ENCODE measurements around the gene HHATL.

The HHATL gene

DNA sequence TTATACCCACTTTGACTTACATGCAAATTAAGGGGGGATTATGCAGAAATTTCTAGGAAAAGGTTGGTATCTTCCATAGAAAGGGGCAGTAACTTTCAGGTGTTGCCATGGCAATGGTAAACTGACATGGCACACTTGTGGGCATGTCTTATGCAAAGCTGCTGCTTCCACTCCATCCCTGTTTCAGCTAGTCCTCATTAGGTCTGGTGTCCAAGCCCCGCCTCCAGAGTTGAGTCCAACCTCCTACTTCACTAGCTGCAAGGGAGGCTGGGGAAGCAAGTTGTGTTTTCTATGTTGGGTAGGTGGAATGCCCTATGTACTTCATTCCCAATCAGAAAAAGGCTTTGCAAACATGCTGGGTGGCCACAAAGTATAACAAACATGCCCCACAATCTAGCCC is 31.9 kb downstream of the HHATL start:
- Histone ChIP-seq H3K4me3 (ENCODE audit: low read depth in 1 of 2, low read length in 2 of 2) (no peak overlapping the region), H3K9me3 (ENCODE audit: low read length) (no peaks in the 10 kb centered on the region), H3K36me3 (ENCODE audit: insufficient read depth, low read length) (no peaks in the 10 kb centered on the region), H3K4me1 (ENCODE audit: insufficient read depth, low read length) (peaks cover 30% of the 10 kb centered on the region), H3K27ac (ENCODE audit: low read depth, low read length) (no peak overlapping the region), H3K27me3 (ENCODE audit: control insufficient read depth in 1 of 2, insufficient read depth in 2 of 2, low read length in 2 of 2) (no peaks in the 10 kb centered on the region), H3K9ac (ENCODE audit: low read length) (no peak overlapping the region)

DNA sequence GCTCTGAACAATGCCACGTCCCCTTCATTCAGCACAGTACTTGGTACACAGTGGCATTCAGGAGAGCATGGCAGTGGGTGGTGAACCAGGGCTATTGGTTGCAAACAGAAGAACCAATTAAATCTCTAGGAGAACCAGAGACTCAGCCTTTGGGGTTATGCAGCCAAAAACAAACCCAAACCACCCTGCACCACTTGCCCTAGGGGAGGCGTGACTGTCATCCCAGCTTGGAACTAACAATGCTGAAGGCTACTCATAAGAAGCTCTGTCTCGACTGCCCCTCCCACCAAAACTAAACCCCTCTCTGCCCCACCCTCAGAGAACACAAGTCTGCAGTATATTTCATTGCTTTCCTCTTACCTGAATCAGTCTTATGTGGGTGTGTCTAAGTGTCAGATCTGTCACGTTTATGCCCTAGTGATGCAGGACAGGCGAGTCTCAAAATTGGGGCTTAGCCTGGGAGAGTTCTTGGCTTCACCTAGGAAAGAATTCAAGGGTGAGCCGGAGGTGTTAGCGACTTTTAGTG is 32.5 kb downstream of the HHATL start:
- H3K4me3 ChIP-seq (ENCODE audit: low read depth in 1 of 2, low read length in 2 of 2): no peak overlapping the region
- no peak overlapping the region for H3K9ac ChIP-seq (ENCODE audit: low read length)
- H3K27me3 ChIP-seq (ENCODE audit: control insufficient read depth in 1 of 2, insufficient read depth in 2 of 2, low read length in 2 of 2): no peaks in the 10 kb centered on the region
- no peaks in the 10 kb centered on the region for H3K36me3 ChIP-seq (ENCODE audit: insufficient read depth, low read length)
- no peaks in the 10 kb centered on the region for H3K9me3 ChIP-seq (ENCODE audit: low read length)
- no peak overlapping the region for H3K27ac ChIP-seq (ENCODE audit: low read depth, low read length)
- peaks cover 30% of the 10 kb centered on the region for H3K4me1 ChIP-seq (ENCODE audit: insufficient read depth, low read length)

DNA sequence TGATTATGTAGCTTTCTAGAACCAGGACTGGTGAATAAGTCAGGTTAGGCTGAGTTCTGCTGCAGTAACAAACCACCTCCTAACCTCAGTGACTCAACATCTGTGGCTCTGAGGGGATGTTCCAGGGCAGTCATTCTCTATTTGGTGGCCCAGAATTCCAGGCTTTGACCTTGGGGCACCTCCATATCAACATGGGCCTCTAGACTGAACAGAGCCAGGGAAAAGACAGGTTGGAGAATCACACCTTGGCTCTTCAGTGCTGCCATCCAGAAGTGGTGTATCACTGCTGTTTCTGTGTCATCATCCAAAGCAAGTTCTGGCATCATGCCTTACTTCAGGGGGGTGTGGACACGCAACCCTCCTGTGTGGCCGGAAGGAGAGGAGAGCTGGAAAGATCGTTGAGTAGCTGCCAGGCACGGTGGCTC is 33.8 kb downstream of the HHATL start:
- Histone ChIP-seq H3K9me3 (ENCODE audit: low read length) (no peaks in the 10 kb centered on the region), H3K27me3 (ENCODE audit: control insufficient read depth in 1 of 2, insufficient read depth in 2 of 2, low read length in 2 of 2) (no peaks in the 10 kb centered on the region), H3K4me3 (ENCODE audit: low read depth in 1 of 2, low read length in 2 of 2) (no peak overlapping the region), H3K9ac (ENCODE audit: low read length) (no peak overlapping the region), H3K27ac (ENCODE audit: low read depth, low read length) (no peak overlapping the region), H3K4me1 (ENCODE audit: insufficient read depth, low read length) (peaks cover 30% of the 10 kb centered on the region), H3K36me3 (ENCODE audit: insufficient read depth, low read length) (no peaks in the 10 kb centered on the region)

DNA sequence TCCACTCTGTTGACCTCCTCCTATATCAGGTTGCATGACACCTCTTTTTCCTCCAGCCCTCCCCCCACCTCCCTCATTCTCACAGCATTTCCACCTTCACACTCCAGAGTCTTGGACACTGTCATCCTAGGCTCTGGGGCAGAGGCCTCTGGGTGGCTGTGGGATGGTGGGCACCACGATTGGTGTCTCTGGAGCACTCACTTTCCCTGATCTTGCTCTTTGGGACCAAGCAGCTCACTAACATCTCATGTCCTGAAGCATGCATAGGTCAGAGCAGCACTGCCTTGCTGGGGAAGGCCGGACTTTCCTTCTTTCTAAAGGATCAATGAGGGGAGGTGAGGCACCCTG is 34.2 kb downstream of the HHATL start:
- H3K9ac ChIP-seq (ENCODE audit: low read length): no peak overlapping the region
- no peak overlapping the region for H3K4me3 ChIP-seq (ENCODE audit: low read depth in 1 of 2, low read length in 2 of 2)
- no peaks in the 10 kb centered on the region for H3K9me3 ChIP-seq (ENCODE audit: low read length)
- no peaks in the 10 kb centered on the region for H3K27me3 ChIP-seq (ENCODE audit: control insufficient read depth in 1 of 2, insufficient read depth in 2 of 2, low read length in 2 of 2)
- no peaks in the 10 kb centered on the region for H3K36me3 ChIP-seq (ENCODE audit: insufficient read depth, low read length)
- no peak overlapping the region for H3K27ac ChIP-seq (ENCODE audit: low read depth, low read length)
- peaks cover 30% of the 10 kb centered on the region for H3K4me1 ChIP-seq (ENCODE audit: insufficient read depth, low read length)

DNA sequence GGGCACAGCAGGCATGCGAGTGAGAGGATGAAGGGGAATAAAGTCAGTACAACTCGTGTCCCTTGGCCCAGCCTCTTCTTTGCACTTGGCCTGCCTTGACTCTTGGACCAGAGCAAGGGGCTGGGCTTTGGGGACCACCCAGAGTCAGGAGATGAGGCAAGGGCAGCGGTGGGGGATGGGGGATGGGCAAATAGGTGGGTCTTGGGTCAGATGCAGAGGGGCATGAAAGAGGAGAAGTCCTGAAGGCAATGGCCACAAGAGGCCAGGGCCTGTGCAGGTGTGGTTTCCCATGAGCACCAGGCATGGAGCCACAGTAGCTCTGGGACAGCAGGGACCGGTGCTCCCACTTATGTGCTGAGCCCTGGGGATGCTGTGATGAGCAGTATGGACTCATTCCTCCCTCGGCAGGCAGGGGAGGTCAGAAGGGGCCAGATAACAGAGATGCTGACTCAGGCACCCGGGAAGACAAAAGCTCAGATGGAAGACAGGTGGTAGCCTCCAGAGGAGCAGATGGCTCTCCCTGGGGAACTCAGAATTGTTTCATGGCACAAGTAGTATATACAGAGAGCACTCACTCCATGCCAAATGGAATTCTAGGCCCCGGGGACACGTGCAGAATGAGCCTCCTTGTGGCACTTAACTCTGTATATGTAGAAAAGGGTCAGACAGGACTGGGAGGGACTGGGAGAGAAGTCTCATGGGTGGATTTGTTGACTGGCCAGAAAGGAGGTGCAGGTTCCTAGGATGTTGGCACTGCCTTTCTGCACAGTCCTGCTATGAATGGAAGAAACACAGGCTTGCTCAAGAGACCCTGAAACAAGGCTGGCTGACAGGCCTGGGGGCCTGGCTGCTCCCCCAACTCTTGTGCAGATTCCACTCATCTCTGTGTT is 34.8 kb downstream of the HHATL start:
- Histone ChIP-seq H3K27me3 (ENCODE audit: control insufficient read depth in 1 of 2, insufficient read depth in 2 of 2, low read length in 2 of 2) (no peaks in the 10 kb centered on the region), H3K27ac (ENCODE audit: low read depth, low read length) (no peak overlapping the region), H3K4me3 (ENCODE audit: low read depth in 1 of 2, low read length in 2 of 2) (no peak overlapping the region), H3K36me3 (ENCODE audit: insufficient read depth, low read length) (no peaks in the 10 kb centered on the region), H3K9me3 (ENCODE audit: low read length) (no peaks in the 10 kb centered on the region), H3K4me1 (ENCODE audit: insufficient read depth, low read length) (peaks cover 30% of the 10 kb centered on the region), H3K9ac (ENCODE audit: low read length) (no peak overlapping the region)

DNA sequence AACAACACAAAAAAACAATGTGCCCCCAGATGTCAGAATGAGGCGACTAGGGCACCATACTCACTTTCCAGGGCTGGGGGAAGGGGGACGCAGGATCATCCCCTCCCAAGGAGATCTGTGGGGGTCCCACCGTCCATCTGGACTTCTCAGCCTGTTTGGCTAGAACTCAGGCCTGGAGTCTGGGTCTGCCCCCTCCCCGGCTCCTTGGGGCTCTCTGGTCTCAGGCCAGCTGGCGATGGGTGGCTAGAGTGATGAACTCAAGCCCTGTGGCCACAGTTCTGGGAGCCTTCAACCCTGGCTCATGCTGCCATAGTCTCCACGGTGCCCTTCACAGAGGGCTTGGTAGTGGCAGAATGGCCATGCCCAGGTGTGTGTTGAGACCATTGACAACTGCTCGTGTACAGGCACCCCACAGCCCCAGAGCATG is 35.5 kb downstream of the HHATL start:
- Histone ChIP-seq H3K36me3 (ENCODE audit: insufficient read depth, low read length) (no peaks in the 10 kb centered on the region), H3K4me1 (ENCODE audit: insufficient read depth, low read length) (peaks cover 30% of the 10 kb centered on the region), H3K27me3 (ENCODE audit: control insufficient read depth in 1 of 2, insufficient read depth in 2 of 2, low read length in 2 of 2) (no peaks in the 10 kb centered on the region), H3K9ac (ENCODE audit: low read length) (no peak overlapping the region), H3K9me3 (ENCODE audit: low read length) (no peaks in the 10 kb centered on the region), H3K4me3 (ENCODE audit: low read depth in 1 of 2, low read length in 2 of 2) (no peak overlapping the region), H3K27ac (ENCODE audit: low read depth, low read length) (no peak overlapping the region)

DNA sequence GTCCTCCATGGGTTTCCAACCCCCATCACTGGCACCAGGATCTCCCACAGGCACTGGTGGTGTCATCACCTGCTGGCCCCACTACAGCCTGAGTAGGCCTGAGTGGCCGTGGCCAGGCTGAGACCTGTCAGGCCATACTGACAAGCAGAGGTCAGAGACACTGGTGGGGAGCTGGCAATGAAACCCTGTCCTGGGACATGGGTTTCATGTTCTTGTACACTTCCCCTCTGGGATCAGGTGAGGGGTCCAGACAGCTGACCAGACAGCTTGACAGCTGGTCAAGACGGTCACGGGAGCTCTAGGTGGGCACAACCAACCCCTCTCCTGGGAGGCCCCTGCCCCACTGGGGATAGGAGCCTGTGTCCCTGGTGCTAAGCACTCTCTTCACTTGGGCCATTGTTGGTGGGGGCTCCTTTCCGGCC is 36.0 kb downstream of the HHATL start:
- no peak overlapping the region for H3K27ac ChIP-seq (ENCODE audit: low read depth, low read length)
- H3K9me3 ChIP-seq (ENCODE audit: low read length): no peaks in the 10 kb centered on the region
- H3K4me3 ChIP-seq (ENCODE audit: low read depth in 1 of 2, low read length in 2 of 2): no peak overlapping the region
- H3K4me1 ChIP-seq (ENCODE audit: insufficient read depth, low read length): peaks cover 30% of the 10 kb centered on the region
- no peaks in the 10 kb centered on the region for H3K36me3 ChIP-seq (ENCODE audit: insufficient read depth, low read length)
- no peak overlapping the region for H3K9ac ChIP-seq (ENCODE audit: low read length)
- H3K27me3 ChIP-seq (ENCODE audit: control insufficient read depth in 1 of 2, insufficient read depth in 2 of 2, low read length in 2 of 2): no peaks in the 10 kb centered on the region

DNA sequence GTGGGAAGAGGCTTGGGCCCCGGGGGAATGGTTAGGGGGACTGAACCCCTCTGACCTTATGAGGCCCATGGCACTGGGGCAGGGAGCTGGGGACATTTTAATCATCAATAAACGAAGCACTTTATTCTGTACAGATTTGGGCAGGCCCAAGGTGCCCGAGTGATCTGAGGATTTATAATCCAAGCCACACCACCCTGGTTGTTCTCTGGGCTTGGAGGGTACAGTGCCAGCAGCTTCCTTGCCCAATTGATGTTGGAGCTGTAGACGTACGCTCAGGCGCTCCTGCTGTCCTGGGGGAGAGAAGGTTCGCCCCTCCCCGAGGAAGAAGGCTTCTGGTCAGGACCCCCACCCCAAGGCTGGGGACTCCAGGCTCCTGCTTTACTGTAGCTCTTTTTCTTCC is 36.6 kb downstream of the HHATL start:
- Histone ChIP-seq H3K9me3 (ENCODE audit: low read length) (no peaks in the 10 kb centered on the region), H3K27ac (ENCODE audit: low read depth, low read length) (no peak overlapping the region), H3K27me3 (ENCODE audit: control insufficient read depth in 1 of 2, insufficient read depth in 2 of 2, low read length in 2 of 2) (no peaks in the 10 kb centered on the region), H3K9ac (ENCODE audit: low read length) (no peak overlapping the region), H3K4me3 (ENCODE audit: low read depth in 1 of 2, low read length in 2 of 2) (no peak overlapping the region), H3K4me1 (ENCODE audit: insufficient read depth, low read length) (peaks cover 30% of the 10 kb centered on the region), H3K36me3 (ENCODE audit: insufficient read depth, low read length) (no peaks in the 10 kb centered on the region)

DNA sequence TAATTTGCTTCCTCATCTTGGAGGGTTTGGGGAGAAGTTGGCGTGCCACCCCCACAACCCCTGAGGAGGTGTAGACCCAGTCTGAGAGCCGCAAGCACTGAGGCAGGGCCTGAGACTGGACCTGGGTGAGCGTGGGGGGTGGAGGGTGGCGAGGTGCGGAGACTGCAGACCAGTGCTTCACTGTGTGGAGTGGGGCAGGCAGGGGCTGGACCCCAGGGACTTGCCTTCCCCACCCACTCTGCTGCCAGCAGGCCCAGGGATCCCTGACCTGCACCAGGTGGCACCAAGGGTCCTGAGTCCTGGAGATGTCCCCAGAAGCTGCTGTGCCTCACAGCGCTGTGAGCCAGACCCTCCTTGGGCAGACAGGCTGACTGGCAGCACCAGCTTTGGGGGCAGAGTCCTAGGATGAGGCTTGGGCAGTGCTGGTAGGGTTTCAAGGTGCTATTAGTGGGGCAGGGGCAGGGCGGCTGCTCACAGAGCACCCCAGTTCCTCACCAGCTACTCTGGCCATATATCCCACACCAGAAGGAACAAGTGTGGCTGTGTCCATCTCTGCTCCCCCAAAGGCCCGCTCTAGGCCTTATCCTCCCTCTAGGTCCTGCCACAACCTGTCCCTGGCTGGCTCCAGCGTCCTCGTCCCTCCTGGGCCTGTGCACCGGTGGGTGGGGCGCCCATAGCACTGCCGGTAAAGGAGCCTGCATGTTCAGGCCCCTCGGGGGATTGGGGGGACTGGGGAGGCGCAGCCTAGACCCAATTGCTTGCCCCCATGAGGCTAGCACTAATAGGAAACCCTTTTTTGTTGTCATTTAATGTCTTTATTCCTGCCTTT is 37.3 kb downstream of the HHATL start:
- Histone ChIP-seq H3K27me3 (ENCODE audit: control insufficient read depth in 1 of 2, insufficient read depth in 2 of 2, low read length in 2 of 2) (no peaks in the 10 kb centered on the region), H3K27ac (ENCODE audit: low read depth, low read length) (no peak overlapping the region), H3K4me1 (ENCODE audit: insufficient read depth, low read length) (peaks cover 32% of the 10 kb centered on the region), H3K4me3 (ENCODE audit: low read depth in 1 of 2, low read length in 2 of 2) (no peak overlapping the region), H3K9me3 (ENCODE audit: low read length) (no peaks in the 10 kb centered on the region), H3K9ac (ENCODE audit: low read length) (no peak overlapping the region), H3K36me3 (ENCODE audit: insufficient read depth, low read length) (no peaks in the 10 kb centered on the region)

DNA sequence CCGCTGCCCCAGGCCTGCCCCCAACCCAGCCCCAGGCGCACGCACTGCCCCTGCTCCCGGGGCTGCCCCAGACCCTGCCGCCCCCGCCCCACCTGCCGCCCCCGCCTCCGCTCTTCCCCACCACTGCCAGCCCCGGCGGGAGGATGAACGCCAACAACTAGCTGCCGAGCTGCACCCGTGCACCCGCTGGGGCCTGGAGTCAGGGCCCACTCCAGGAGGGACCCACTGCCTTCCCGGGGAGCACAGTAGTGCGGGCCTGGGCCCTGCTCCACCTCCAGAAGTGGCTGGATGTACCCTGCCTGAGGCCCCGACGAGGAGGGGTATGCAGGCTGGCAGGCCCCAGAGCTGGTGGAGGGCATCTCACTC is 38.2 kb downstream of the HHATL start:
- H3K9ac ChIP-seq (ENCODE audit: low read length): no peak overlapping the region
- H3K4me3 ChIP-seq (ENCODE audit: low read depth in 1 of 2, low read length in 2 of 2): no peak overlapping the region
- no peaks in the 10 kb centered on the region for H3K9me3 ChIP-seq (ENCODE audit: low read length)
- H3K36me3 ChIP-seq (ENCODE audit: insufficient read depth, low read length): no peaks in the 10 kb centered on the region
- peaks cover 39% of the 10 kb centered on the region for H3K4me1 ChIP-seq (ENCODE audit: insufficient read depth, low read length)
- H3K27ac ChIP-seq (ENCODE audit: low read depth, low read length): no peak overlapping the region
- no peaks in the 10 kb centered on the region for H3K27me3 ChIP-seq (ENCODE audit: control insufficient read depth in 1 of 2, insufficient read depth in 2 of 2, low read length in 2 of 2)

DNA sequence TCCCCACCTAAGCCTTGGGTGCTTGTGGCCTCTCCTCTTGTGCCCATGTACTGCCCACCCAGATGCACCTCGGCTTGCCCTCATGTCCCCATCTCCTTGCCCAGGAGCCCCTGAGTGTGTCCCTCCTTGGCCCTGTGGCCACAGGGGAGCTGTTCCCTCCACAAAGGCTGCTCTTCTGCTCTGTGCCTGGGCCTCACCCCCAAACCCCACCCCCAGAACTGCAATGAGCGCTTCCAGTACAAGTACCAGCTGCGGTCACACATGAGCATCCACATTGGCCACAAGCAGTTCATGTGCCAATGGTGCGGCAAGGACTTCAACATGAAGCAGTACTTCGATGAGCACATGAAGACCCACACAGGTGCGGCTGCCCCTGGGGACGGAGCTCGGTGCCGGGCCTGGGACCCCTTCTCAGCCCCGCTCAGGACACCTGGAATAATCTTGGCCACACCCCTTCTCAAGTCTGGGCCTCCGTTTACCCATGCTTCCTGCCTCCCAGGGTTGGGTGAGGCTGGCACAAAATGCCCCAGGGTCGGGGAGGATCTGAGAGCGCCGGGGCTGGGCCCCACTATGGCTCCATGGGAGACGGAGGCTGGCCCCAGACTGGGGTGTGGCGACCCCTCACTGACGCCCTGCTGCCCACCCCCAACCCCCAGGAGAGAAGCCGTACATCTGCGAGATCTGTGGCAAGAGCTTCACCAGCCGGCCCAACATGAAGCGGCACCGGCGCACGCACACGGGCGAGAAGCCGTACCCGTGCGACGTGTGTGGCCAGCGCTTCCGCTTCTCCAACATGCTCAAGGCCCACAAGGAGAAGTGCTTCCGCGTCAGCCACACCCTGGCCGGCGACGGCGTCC is 38.8 kb downstream of the HHATL start:
- H3K27ac ChIP-seq (ENCODE audit: low read depth, low read length): no peak overlapping the region

More for the DNA sequence above, 38.8 kb downstream of the HHATL start:
- H3K4me3 ChIP-seq (ENCODE audit: low read depth in 1 of 2, low read length in 2 of 2): no peak overlapping the region
- no peak overlapping the region for H3K9ac ChIP-seq (ENCODE audit: low read length)
- H3K9me3 ChIP-seq (ENCODE audit: low read length): no peaks in the 10 kb centered on the region
- H3K4me1 ChIP-seq (ENCODE audit: insufficient read depth, low read length): peaks cover 42% of the 10 kb centered on the region
- no peaks in the 10 kb centered on the region for H3K36me3 ChIP-seq (ENCODE audit: insufficient read depth, low read length)
- H3K27me3 ChIP-seq (ENCODE audit: control insufficient read depth in 1 of 2, insufficient read depth in 2 of 2, low read length in 2 of 2): no peaks in the 10 kb centered on the region
